ENCODE results near the gene ZC3H7B. TPM values are rescaled to one million over a fixed set of nuclear protein-coding genes. Genes with fewer than 3 reads are reported as not detected.

Gene ZC3H7B
- total RNA-seq, 2 donors from 2014 or later = 24.5 to 33.3 TPM

DNA sequence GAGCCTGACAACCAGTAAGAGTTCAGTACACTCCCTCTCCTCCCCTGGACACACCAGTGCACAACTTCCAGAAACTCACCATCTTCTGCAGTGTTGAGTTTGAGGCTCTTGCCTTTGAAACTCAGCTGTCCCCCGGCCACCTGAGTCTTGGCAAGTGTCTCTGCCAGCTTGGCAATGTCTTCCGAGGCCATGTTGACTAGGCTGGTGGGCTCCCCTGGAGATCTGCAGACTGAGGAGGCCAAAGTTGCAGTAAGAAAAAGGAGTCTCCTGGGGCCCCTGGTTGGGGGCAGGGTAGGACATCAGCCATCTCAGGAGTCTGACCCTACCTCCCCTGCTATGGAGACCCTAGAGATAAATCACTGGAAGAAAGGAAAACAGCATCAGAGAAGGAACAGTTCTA is 20.5 kb upstream of the ZC3H7B start:
- Histone ChIP-seq H3K4me3 (no peak overlapping the region), H3K4me1 (peaks cover 0 to 10% of the 10 kb centered on the region in 2 donors), H3K9me3 (no peaks in the 10 kb centered on the region), H3K36me3 (peaks cover 47% of the 10 kb centered on the region), H3K27me3 (no peaks in the 10 kb centered on the region), H3K27ac (no peak overlapping the region)
- DNase-seq (ENCODE audit: low spot score) = no peak
- TF ChIP-seq, protein P1, sequence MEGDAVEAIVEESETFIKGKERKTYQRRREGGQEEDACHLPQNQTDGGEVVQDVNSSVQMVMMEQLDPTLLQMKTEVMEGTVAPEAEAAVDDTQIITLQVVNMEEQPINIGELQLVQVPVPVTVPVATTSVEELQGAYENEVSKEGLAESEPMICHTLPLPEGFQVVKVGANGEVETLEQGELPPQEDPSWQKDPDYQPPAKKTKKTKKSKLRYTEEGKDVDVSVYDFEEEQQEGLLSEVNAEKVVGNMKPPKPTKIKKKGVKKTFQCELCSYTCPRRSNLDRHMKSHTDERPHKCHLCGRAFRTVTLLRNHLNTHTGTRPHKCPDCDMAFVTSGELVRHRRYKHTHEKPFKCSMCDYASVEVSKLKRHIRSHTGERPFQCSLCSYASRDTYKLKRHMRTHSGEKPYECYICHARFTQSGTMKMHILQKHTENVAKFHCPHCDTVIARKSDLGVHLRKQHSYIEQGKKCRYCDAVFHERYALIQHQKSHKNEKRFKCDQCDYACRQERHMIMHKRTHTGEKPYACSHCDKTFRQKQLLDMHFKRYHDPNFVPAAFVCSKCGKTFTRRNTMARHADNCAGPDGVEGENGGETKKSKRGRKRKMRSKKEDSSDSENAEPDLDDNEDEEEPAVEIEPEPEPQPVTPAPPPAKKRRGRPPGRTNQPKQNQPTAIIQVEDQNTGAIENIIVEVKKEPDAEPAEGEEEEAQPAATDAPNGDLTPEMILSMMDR (IDR thresholded peaks at IDR 0.05) = no peak

DNA sequence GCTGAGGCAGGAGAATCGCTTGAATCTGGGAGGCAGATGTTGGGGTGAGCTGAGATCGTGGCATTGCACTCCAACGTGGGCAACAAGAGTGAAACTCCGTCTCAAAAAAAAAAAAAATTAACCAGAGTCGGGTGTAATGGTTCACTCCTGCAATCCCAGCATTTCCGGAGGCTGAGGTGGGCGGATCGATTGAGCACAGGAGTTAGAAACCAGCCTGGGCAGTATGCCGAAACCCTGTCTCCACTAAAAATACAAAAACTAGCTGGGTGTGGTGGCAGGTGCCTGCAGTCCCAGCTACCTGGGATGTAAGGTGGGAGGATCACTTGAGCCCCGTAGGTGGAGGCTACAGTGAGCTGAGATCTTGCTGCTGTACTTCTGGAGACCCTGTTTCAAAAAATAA is 16.9 kb upstream of the ZC3H7B start:
- Histone ChIP-seq H3K9me3 (no peaks in the 10 kb centered on the region), H3K4me3 (no peak overlapping the region), H3K27ac (peak overlapping the region in 1 of 2 donors; percentile 86)

DNA sequence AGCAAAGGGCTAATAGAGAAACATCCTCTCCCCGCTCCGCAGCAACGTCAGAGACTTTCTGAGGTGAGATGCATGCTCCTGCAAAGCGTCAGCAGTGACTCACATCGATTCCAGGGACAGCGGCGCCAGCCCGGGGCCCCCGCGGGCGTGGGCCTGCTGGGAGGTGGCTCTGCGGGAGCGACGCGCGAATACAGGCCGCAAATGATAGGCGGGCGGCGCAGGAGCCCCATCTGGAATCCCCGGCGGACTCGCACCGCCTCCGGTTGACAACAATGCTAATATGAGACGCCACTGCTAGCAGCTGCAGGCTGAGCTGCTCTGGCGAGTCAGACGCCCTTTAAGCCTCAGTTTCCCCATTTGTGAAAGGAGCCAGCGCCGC is 15.9 kb upstream of the ZC3H7B start:
- Histone ChIP-seq H3K27ac (peak overlapping the region; percentile 86 to 87), H3K4me3 (peak overlapping the region; percentile 68 to 86), H3K4me1 (peaks cover 0 to 14% of the 10 kb centered on the region in 2 donors), H3K27me3 (no peaks in the 10 kb centered on the region), H3K9me3 (no peaks in the 10 kb centered on the region), H3K36me3 (peaks cover 18% of the 10 kb centered on the region)
- TF ChIP-seq, protein P1 (IDR thresholded peaks at IDR 0.05) = no peak
- DNase-seq (ENCODE audit: low spot score) = peak; percentile 72

More for the DNA sequence above, 16.9 kb upstream of the ZC3H7B start:
- no peak for DNase-seq (ENCODE audit: low spot score)
- H3K27me3 ChIP-seq = no peaks in the 10 kb centered on the region
- TF ChIP-seq, protein P1 (IDR thresholded peaks at IDR 0.05) = no peak
- H3K36me3 ChIP-seq = peaks cover 25% of the 10 kb centered on the region
- H3K4me1 ChIP-seq = peaks cover 0 to 14% of the 10 kb centered on the region in 2 donors

DNA sequence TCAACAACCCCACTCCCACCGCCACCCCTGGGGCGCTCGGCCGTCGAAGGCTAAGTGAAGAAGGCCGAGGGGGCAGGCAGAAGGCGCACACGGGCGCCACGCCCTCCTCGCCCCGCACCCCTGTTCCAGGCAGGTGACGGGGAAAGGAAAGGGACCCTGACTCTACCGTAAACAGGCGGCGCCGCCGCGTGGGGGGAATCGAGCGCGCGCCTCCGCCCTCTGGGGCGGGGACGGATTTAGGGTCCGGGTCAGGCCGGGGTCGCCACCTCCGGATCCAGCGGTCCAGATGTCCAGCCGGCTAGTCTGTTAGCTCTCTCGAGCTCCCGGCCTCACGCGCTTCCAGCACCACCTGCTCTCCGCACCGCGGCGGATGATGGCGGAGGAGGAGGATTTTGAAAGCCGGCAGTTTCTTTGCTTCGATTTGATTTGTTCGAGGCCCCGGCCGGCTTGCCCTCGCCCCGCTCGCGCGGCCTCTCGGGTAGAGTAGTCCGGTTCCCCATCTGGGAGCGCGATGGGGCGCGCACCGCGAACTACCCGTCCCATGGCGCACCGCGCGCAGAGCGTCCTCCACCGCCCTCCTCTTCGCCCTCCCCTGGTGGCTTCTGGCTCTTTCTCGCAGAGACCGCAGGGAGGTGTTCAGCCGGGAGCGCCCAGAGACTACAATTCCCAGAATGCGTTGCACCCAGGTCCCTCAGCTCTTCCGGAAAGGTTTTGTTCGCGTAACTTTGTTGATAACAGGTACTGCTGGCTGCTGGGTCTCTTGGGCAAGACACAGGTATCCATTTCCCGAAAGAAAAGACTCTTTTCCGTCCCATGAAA is 15.3 kb upstream of the ZC3H7B start, which contains the start of gene RANGAP1:
RANGAP1 (minus strand) TSS at position 368 of the 819 bp plus-strand sequence. CDS start 5,143 bp downstream, outside the sequence.
- Histone ChIP-seq H3K9me3 (no peaks in the 10 kb centered on the region), H3K4me3 (peak within 1 kb of the TSS; percentile 68 to 86), H3K4me1 (peaks cover 0 to 14% of the 10 kb centered on the region in 2 donors), H3K27me3 (no peaks in the 10 kb centered on the region), H3K27ac (peak within 1 kb of the TSS; percentile 86 to 87), H3K36me3 (peaks cover 17% of the 10 kb centered on the region)
- TF ChIP-seq, protein P1 (IDR thresholded peaks at IDR 0.05) = peak in 1 of 2 donors; percentile 7
- peak; percentile 96 for DNase-seq (ENCODE audit: low spot score)

DNA sequence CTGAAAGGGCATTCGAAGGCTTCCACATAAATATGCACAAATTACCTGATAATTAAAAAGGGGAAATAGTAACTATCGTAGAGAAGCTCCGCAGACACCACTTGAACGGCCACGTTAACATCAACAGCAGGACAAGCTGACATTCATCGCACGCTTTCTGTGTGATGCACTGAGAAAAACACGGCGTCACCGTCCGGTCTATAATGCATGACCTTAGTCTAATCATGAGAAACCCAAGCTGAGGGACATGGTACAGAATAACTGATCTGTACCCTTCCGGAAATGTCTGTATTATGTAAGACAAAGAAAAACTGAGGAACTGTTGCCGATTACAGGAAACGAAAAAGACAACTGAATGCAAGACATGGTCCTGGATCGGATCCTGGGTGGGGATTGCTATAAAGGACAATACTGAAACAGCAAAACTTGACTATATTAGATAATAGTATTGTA is 14.7 kb upstream of the ZC3H7B start:
- peaks cover 17% of the 10 kb centered on the region for H3K36me3 ChIP-seq
- no peaks in the 10 kb centered on the region for H3K9me3 ChIP-seq
- H3K27me3 ChIP-seq = no peaks in the 10 kb centered on the region
- peak overlapping the region; percentile 86 to 87 for H3K27ac ChIP-seq
- TF ChIP-seq, protein P1 (IDR thresholded peaks at IDR 0.05) = no peak
- H3K4me1 ChIP-seq = peaks cover 0 to 14% of the 10 kb centered on the region in 2 donors
- no peak for DNase-seq (ENCODE audit: low spot score)
- peak overlapping the region; percentile 55 to 86 for H3K4me3 ChIP-seq

Measured in right atrium auricular region (tissue), 2 donors.